MM.1S (cell line): Measurements from ENCODE around the gene ATL2.

Source experiments
- EZH2 ChIP-seq: fragments of 300-600 bp; sonication (generic); optimal IDR thresholded peaks from 2 replicates; pipeline ENCODE3; 2017; ENCODE audit warnings: low read depth, mild to moderate bottlenecking, antibody characterized with exemption, low read length, mixed read lengths
- EZH2phosphoT487 ChIP-seq: fragments of 300-600 bp; sonication (generic); IDR thresholded peaks from 2 replicates; pipeline ENCODE4 v1.6.1; 2018; ENCODE audit warnings: antibody characterized with exemption, low read length
- TF ChIP-seq, protein P1 (sequence below): fragments of 300-600 bp; sonication (generic); IDR thresholded peaks from 2 replicates; pipeline ENCODE4 v1.5.1; 2016; ENCODE audit warnings: antibody characterized with exemption, low read length, mixed read lengths

DNA sequence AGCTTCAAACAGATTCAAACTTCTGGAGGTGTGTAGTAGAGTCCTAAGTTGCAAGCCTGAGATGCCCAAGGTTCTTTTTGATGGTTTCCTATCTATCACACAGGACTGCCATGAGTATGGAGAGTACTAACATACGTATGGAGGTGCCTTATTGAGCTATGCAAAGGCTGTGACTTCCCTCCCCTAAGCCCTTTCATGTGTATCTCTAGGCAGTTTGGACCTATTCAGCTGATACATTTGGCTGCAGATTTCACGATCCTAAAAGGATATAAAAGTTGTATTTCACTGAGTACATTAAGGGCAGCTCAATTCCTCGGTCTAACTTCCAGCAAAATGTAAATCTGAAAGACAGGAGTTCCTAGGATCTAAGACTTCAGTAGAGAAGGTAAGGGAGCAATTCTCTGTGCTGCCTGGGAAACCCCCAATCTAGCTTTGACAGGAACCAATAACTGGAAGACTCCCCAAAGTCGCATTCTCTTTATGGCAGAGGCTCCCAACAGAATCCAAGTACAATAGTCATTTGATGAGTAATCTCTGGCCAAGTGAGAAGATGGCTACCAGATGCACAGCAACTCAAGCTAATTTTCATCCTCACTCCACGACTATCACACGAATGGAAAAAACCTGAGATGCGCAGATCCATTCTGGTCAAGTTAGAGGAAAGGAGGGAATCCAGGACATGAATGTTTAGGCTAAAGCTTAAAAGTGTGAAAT lies 83.8 kb downstream of the ATL2 start:
- TF ChIP-seq, protein P1, sequence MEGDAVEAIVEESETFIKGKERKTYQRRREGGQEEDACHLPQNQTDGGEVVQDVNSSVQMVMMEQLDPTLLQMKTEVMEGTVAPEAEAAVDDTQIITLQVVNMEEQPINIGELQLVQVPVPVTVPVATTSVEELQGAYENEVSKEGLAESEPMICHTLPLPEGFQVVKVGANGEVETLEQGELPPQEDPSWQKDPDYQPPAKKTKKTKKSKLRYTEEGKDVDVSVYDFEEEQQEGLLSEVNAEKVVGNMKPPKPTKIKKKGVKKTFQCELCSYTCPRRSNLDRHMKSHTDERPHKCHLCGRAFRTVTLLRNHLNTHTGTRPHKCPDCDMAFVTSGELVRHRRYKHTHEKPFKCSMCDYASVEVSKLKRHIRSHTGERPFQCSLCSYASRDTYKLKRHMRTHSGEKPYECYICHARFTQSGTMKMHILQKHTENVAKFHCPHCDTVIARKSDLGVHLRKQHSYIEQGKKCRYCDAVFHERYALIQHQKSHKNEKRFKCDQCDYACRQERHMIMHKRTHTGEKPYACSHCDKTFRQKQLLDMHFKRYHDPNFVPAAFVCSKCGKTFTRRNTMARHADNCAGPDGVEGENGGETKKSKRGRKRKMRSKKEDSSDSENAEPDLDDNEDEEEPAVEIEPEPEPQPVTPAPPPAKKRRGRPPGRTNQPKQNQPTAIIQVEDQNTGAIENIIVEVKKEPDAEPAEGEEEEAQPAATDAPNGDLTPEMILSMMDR = no peak
- no peak for TF ChIP-seq EZH2
- TF ChIP-seq EZH2phosphoT487 = no peak
